Stimulated activated naive CD8-positive, alpha-beta T cell treated with anti-CD3 and anti-CD28 coated beads, Interleukin-15, Interleukin-2, amounts not matched to agents 100 U/mL and 50 U/mL, for 24 hours (primary cell): ENCODE results near the gene ZFP57.
"Not testable (repeated sequence)": the region's sequence is repeated elsewhere in the genome, so short reads cannot be mapped to it uniquely, and the experiment has no call there.

Experiments used
- ATAC-seq: fragments of 150-1000 bp; cut with Tn5 transposase; one replicate; pipeline ENCODE4 v1.10.0; 2021
- DNase-seq: peaks from one replicate; pipeline ENCODE4 v3.0.0; 2021

Gene ZFP57

DNA sequence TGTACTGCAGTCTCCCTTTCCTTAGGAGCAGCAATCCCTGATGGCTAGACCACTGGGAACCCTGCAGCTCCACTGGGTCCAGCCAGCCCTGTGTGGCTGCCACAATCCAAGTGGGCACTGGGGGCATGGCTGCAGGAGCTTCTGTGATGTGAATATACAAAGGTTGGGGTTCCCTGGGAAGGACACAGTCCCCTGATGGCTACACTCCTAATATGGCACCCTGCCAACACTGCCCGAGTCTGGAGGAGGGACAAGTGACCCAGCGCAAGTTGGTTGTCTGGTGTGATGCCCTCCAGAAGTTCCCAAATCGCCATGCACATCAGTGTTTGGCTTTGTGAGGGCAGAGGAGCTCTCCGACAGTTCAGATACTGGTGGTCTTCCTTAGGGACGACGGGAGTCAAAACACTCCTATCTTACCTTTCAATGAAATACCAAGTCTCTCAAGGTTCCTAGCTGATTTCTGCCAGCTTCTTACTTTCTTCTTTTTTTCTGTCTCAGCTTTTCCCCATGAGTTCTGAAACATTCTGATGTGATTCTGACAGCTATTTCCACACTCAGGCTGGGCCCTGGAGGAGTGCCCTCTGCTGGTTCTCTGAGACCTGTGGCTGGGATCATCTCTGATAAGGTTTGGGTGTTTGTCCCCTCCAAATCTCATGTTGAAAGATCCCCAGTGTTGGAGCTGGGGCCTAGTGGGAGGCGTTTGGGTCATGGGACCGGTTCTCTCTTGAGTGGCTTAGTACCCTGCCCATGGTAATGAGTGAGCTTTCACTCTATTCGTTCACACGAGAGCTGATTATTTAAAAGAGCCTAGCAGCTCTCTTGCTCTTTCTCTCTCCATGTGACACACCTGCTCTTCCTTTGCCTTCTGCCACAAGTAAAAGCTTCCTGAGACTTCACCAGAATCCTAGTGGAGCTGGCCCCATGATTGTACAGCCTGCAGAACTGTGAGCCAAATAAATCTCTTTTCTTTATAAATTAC is 15.5 kb upstream of the ZFP57 start:
- ATAC-seq: no peak
- no peak for DNase-seq

GRCh38 chr6:29694637-29695036 is 13.7 kb upstream of the ZFP57 start:
- ATAC-seq (peak; percentile 65), DNase-seq (no peak)

DNA sequence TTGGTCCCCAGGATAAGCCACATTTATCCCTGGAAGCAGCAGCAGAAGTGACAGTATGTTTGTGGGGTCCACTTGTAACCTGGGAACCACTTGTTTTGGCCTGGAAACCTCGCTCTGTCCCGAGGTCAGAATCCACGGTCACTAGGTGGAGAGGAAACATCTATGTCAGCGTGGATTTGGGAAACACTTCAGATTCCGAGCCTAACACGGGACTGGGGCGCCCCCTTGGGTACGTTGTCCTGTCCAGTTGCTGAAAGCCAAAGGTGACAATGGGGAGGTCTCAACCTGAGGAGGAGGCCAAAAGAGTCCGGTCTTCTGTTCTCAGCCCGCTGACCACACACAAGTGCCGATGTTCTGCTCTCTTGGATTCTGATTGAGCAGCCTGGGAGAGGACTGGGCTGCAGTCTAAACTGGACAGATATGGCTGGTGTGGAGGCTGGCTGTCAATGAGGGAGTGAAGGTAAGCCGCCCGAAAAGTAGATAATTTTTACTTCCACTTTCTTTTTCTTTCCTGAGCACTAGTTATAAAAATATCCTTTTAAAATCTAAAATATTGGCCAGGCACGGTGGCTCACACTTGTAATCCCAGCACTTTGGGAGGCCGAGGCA is 4.9 kb upstream of the ZFP57 start:
- ATAC-seq: no peak
- no peak for DNase-seq

DNA sequence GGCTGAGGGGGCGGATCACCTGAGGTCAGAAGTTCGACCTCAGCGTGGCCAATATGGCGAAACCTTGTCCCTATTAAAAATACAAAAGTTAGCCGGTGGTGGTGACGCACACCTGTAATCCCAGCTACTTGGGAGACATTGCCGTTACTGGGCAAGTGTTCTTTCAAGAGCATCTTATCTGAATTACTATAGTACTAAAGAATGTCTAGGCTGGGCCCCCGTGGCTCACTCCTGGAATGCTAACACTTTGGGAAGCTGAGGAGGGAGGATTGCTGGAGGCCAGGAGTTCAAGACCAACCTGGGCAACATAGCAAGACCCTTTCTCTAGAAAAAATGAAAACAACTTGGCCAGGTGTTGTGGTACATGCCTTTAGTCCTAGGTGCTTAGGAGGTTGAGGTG is 859 bp upstream of the ZFP57 start:
- ATAC-seq: no peak

GRCh38 chr6:29680416-29680815 is 536 bp downstream of the ZFP57 start:
- ATAC-seq (no peak), DNase-seq (no peak)

More for the DNA sequence above, 859 bp upstream of the ZFP57 start:
- no peak for DNase-seq

- no peak for DNase-seq
These were observed 990 bp downstream of the ZFP57 start for GRCh38 chr6:29679962-29680361.

DNA sequence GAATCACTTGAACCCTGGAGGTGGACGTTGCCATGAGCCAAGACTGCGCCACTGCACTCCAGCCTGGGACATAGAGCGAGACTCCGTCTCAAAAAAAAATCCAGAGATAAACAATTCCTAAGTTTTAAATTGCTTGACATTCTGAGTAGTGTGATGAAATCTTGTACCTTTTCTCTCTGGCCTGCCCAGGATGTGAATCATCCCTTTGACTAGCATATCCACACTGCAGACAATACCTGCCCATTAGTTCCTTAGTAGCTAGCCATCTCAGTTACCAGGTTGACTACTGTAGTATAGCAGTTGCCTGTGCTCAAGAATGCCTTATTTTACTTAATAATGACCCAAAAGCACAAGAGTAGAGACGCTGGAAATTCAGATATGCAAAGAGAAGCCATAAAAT is 2.8 kb downstream of the ZFP57 start:
- no peak for DNase-seq
- ATAC-seq: peak; percentile 36

More at GRCh38 chr6:29679962-29680361, 990 bp downstream of the ZFP57 start:
- ATAC-seq: no peak

DNA sequence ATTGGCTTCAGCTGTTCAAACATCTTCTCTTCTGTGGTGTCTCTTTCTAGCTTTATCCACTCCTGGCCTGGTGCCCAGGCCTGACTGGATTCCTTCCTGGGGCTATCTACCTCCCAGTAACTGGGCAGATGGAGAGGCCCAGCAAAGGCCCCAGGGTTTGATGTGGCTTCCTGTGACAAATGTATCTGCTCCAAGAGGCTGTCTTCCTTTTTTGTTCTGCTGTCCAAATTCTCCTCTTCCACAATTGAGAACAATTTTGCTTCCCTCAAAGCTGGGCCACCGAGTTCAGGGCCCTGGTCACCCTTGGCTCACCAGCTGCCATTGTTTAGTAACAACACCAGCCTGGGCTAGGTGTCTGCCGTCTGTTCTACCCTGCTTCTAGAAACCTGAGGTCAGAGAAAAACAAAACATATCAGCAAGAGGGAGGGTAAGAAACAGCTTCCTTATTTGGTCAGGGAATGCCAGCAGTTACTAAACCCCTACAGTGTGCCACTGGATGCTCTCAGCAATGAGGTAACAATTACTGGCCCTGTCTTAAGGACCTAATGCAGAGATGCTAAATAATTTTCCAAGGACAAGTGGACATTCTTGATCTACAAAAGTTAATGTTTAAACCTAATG is 3.9 kb downstream of the ZFP57 start:
- DNase-seq (no peak), ATAC-seq (no peak)

DNA sequence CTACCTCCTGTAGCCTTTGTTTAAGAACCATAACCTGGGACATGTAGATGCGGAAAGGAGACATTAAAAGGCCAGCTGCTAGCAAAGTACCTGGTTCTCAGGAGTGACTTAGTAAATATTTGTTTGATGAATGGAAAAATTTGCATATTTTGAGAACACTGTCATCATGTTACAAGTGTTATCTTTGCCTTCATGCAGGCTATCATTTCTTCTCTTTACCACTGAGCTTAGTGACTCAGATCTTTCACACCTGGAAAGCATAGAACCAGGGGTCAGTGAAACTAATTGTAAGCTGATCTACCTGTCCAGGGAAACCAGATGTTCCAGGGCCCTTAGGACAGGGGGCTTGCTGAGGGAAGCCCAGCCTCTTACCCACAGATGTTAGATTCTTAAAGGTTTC is 5.4 kb downstream of the ZFP57 start:
- no peak for DNase-seq

DNA sequence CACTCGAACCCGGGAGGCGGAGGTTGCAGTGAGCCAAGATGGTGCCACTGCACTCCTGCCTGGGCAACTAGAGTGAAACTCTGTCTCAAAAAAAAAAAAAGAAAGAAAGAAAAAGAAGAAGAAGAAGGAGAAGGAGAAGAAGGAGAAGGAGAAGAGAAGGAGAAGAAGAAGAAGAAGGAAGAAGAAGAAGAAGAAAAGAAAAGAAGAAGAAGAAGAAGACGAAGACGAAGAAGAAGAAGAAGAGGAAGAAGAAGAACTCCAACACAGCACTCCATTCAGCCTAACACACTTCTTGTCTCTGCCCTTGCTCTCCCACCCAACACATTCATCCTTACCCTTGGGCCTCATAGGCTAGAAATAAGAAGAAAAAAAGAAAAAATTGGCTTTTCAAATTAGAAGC is 6.9 kb downstream of the ZFP57 start:
- no peak for ATAC-seq
- no peak for DNase-seq

More for the DNA sequence above, 5.4 kb downstream of the ZFP57 start:
- no peak for ATAC-seq

GRCh38 chr6:29673161-29673560 is 7.8 kb downstream of the ZFP57 start:
- ATAC-seq: no peak
- DNase-seq: no peak

- DNase-seq, ATAC-seq: not testable (repeated sequence)
These were observed 8.8 kb downstream of the ZFP57 start for GRCh38 chr6:29672116-29672515.

- no peak for DNase-seq
- no peak for ATAC-seq
These were observed 9.9 kb downstream of the ZFP57 start for GRCh38 chr6:29671026-29671425.

- no peak for DNase-seq
- ATAC-seq: no peak
These were observed 13.8 kb downstream of the ZFP57 start for GRCh38 chr6:29667158-29667557.

DNA sequence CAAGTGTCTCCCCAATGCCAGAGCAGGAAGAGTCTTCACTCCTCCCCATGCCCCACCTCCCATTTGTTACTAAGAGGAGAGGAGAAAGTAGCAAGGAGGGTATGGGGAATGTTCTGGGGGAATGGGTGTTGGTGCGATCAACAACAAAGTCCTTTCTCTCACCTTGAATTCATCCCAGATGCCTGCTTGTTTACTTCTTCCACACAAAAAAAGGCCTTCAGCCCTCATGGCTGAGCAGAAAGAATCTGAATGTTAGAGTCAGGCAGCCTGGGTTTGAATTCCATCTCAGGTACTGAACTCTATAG is 14.2 kb downstream of the ZFP57 start:
- DNase-seq (no peak), ATAC-seq (no peak)

DNA sequence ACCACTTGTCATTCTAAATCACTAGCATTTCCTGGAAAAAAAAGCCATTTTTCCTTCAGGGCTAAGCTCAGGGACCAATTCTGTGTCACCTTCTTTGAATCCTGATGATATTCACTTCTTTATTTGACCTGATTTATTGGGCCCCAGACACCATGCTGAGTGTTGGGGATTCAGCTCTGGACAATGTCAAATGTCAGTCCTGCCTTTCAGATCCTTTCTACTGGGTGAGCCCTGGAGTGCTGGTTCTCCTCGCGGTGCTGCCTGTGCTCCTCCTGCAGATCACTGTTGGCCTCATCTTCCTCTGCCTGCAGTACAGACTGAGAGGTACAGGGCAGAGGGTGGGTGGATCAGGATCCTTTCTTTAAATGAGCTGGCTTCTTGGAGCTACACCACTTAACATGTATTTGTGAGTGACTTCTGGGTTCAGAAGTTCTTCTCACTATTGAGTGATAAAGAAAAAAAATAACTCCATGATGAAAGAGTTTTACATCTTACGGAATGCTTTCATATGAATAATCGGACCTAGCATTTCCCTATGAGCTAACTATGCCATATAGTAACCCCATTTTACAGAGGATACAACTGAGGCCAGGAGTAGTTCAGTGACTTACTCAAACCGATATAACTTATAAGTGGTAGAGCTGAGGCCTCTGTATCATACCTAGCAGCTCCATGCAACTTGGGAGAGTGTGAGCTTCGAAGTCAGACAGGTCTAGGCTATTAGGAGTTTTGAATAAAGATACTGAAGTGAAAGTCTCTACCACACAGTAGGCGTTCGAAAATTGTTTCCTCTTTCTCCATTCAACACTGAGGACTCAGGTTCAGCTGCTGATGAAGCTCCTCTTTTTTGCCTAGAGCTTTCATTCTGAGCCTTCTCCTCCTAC is 14.8 kb downstream of the ZFP57 start:
- ATAC-seq: no peak
- no peak for DNase-seq

DNA sequence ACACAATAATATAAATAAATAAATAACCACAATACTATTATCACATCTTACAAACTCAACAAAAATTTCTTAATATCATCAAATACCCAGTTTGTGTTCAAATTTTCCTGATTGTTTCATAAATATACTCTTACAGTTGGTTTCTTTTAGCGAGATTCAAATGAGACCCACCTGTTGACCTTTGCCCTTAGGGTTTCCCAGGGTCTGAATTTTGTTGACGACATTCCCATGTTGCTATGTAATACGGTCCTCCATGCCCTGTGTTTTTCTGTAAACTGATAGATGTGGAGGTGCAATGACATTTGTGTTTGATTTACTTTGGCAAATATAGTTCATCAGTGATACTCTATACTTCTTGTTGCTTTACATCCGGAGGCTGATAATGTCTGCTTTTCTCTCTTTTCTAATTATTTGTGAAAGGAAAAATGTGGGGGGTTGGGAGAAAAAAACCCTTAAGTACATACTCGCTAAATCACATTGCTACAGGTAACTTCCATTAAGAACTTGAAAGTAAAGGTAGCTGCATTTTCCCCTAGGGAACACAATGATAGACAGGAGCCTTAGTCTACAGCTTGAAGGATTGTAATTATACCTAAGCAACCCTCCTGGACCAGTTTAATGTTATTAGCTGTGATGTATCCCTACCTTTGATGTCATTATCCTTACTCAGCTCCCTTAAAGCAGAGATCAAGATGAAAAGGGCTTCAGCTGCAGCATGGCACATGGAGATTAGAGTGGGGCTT is 17.5 kb downstream of the ZFP57 start:
- ATAC-seq: no peak
- DNase-seq: no peak

GRCh38 chr6:29661502-29662141 is 19.3 kb downstream of the ZFP57 start:
- ATAC-seq, DNase-seq: not testable (repeated sequence)

DNA sequence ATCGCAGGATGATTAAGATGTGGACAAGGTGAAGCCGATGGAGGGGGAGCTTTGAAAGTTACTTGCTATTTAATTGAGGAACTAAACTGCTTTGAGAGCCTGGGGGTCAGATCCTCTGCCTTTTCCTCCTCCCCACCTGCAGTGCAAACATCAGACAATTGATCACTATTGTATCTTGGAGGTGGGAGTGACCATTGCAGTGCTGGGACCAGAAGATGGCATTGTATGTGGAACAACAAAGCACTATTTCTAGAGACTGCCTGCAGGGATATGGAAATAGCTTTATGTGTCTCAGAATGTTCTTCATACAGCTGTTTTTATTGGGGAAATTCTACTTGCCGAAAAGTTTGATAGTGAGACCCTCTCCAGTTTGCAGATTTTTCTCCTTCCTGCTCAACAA is 19.9 kb downstream of the ZFP57 start:
- DNase-seq (no peak), ATAC-seq (no peak)

GRCh38 chr6:29656798-29657197 is 24.2 kb downstream of the ZFP57 start, which contains the start of gene MOG:
Gene MOG (plus strand): TSS chr6:29657092. CDS start chr6:29657210, 118 bp downstream.
- no peak for ATAC-seq

DNA sequence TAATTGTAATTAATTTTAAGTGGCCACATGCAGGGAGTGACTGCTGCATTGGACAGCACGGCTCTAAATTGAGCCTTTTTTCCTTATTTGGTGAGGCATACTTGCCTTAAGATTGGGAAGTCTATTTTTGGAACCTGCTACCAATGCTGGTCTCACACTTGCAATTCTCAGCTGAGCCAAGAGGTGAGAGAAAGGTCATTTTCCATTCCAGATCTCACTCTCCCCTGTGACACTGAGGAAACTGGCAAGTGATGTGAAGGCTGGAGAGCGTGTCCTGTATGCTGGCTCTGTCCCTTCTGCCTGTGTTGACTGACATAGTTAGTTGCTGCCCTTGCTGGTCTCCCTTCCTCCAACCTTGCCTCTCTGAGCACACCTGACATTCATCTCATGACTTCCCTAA is 24.8 kb downstream of the ZFP57 start:
- ATAC-seq (no peak), DNase-seq (no peak)

More at GRCh38 chr6:29656798-29657197, 24.2 kb downstream of the ZFP57 start, which contains the start of gene MOG:
- no peak for DNase-seq
